Astrocyte (in vitro differentiated cells and primary cell): ENCODE results near the gene CSNK1D.

Experiments
- EZH2 ChIP-seq: IDR thresholded peaks from 2 replicates; pipeline ENCODE4 v1.6.1; 2012; ENCODE audit warnings: mild to moderate bottlenecking, low read length, inconsistent platforms; ENCODE audit not compliant: insufficient read depth
- TF ChIP-seq, protein P1 (sequence below): IDR thresholded peaks from 2 replicates; pipeline ENCODE4 v1.5.1; 2011; ENCODE audit warnings: low read depth, mild to moderate bottlenecking, inconsistent platforms, low read length, moderate library complexity; ENCODE audit not compliant: insufficient read depth

DNA sequence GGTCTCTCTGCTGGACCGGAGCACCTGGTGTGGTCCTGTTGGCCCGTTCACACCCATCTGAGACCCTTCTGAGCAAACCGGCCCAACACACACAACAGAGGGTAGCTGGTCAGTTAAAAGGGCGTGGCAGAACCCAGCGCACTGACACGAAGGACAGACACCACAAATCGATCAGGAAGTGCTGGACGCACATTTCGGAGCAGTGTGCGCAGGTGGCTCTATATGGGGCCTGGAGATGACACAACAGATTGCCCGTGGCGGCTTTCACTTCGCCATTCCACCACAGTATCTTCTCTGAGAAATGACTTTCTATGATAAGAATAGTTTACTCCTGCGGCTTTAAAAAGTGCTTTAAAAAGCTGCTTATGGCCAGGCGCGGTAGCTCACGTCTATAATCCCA is 73.4 kb downstream of the CSNK1D start:
- TF ChIP-seq, protein P1, sequence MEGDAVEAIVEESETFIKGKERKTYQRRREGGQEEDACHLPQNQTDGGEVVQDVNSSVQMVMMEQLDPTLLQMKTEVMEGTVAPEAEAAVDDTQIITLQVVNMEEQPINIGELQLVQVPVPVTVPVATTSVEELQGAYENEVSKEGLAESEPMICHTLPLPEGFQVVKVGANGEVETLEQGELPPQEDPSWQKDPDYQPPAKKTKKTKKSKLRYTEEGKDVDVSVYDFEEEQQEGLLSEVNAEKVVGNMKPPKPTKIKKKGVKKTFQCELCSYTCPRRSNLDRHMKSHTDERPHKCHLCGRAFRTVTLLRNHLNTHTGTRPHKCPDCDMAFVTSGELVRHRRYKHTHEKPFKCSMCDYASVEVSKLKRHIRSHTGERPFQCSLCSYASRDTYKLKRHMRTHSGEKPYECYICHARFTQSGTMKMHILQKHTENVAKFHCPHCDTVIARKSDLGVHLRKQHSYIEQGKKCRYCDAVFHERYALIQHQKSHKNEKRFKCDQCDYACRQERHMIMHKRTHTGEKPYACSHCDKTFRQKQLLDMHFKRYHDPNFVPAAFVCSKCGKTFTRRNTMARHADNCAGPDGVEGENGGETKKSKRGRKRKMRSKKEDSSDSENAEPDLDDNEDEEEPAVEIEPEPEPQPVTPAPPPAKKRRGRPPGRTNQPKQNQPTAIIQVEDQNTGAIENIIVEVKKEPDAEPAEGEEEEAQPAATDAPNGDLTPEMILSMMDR, result no peak
- TF ChIP-seq EZH2, result no peak
